ENCODE measurements around the gene FN1.

The FN1 gene

GRCh38 chr2:215392164-215392563 is 43.7 kb downstream of the FN1 start:
- DNase-seq (ENCODE audit: extremely low spot score, insufficient read length, low read depth) (no peak), FAIRE-seq (no peak)

- FAIRE-seq (no peak), DNase-seq (ENCODE audit: extremely low spot score, insufficient read length, low read depth) (no peak)
These were observed 44.3 kb downstream of the FN1 start for GRCh38 chr2:215391531-215391930.

GRCh38 chr2:215390550-215390913 is 45.3 kb downstream of the FN1 start:
- FAIRE-seq, result no peak
- no peak for DNase-seq (ENCODE audit: extremely low spot score, insufficient read length, low read depth)

GRCh38 chr2:215388002-215388728 is 47.7 kb downstream of the FN1 start:
- FAIRE-seq, result no peak

GRCh38 chr2:215386566-215386965 is 49.3 kb downstream of the FN1 start:
- FAIRE-seq, result no peak
- no peak for DNase-seq (ENCODE audit: extremely low spot score, insufficient read length, low read depth)

More at GRCh38 chr2:215388002-215388728, 47.7 kb downstream of the FN1 start:
- no peak for DNase-seq (ENCODE audit: extremely low spot score, insufficient read length, low read depth)

- no peak for FAIRE-seq
- DNase-seq (ENCODE audit: extremely low spot score, insufficient read length, low read depth), result no peak
These were observed 51.2 kb downstream of the FN1 start for GRCh38 chr2:215384710-215385109.

- FAIRE-seq (no peak), DNase-seq (ENCODE audit: extremely low spot score, insufficient read length, low read depth) (no peak)
These were observed 52.1 kb downstream of the FN1 start for GRCh38 chr2:215383652-215384279.

GRCh38 chr2:215382480-215382879 is 53.4 kb downstream of the FN1 start:
- DNase-seq (ENCODE audit: extremely low spot score, insufficient read length, low read depth) (no peak), FAIRE-seq (no peak)

- FAIRE-seq, result no peak
- no peak for DNase-seq (ENCODE audit: extremely low spot score, insufficient read length, low read depth)
These were observed 53.9 kb downstream of the FN1 start for GRCh38 chr2:215382011-215382410.

GRCh38 chr2:215380699-215381098 is 55.2 kb downstream of the FN1 start:
- no peak for FAIRE-seq
- no peak for DNase-seq (ENCODE audit: extremely low spot score, insufficient read length, low read depth)

GRCh38 chr2:215379948-215380347 is 55.9 kb downstream of the FN1 start:
- no peak for FAIRE-seq

GRCh38 chr2:215379039-215379438 is 56.8 kb downstream of the FN1 start:
- DNase-seq (ENCODE audit: extremely low spot score, insufficient read length, low read depth) (no peak), FAIRE-seq (no peak)

More at GRCh38 chr2:215379948-215380347, 55.9 kb downstream of the FN1 start:
- DNase-seq (ENCODE audit: extremely low spot score, insufficient read length, low read depth), result no peak

- FAIRE-seq (no peak), DNase-seq (ENCODE audit: extremely low spot score, insufficient read length, low read depth) (no peak)
These were observed 57.8 kb downstream of the FN1 start for GRCh38 chr2:215378045-215378444.

- no peak for FAIRE-seq
- no peak for DNase-seq (ENCODE audit: extremely low spot score, insufficient read length, low read depth)
These were observed 58.6 kb downstream of the FN1 start for GRCh38 chr2:215377283-215377682.

- FAIRE-seq, result no peak
These were observed 59.6 kb downstream of the FN1 start for GRCh38 chr2:215376103-215376780.

GRCh38 chr2:215375467-215375830 is 60.4 kb downstream of the FN1 start:
- no peak for DNase-seq (ENCODE audit: extremely low spot score, insufficient read length, low read depth)
- FAIRE-seq, result no peak

More at GRCh38 chr2:215376103-215376780, 59.6 kb downstream of the FN1 start:
- DNase-seq (ENCODE audit: extremely low spot score, insufficient read length, low read depth), result no peak

GRCh38 chr2:215374642-215375466 is 61.0 kb downstream of the FN1 start:
- DNase-seq (ENCODE audit: extremely low spot score, insufficient read length, low read depth) (no peak), FAIRE-seq (no peak)

- DNase-seq (ENCODE audit: extremely low spot score, insufficient read length, low read depth) (no peak), FAIRE-seq (no peak)
These were observed 61.9 kb downstream of the FN1 start for GRCh38 chr2:215374002-215374401.

GRCh38 chr2:215372968-215373649 is 62.8 kb downstream of the FN1 start:
- no peak for DNase-seq (ENCODE audit: extremely low spot score, insufficient read length, low read depth)
- no peak for FAIRE-seq

Data from GM18507 (cell line).